Endothelial cell (in vitro differentiated cells): Measurements from ENCODE around the gene RTN3. TPM values are rescaled to one million over a fixed set of nuclear protein-coding genes. Genes with fewer than 3 reads are reported as not detected.
"Not testable (repeated sequence)": the region's sequence is repeated elsewhere in the genome, so short reads cannot be mapped to it uniquely, and the experiment has no call there.

Experiments used
- DNase-seq: peaks from one replicate; pipeline ENCODE4 v3.0.0; 2021; ENCODE audit warnings: low spot score
- H3K27ac Mint-ChIP-seq: one replicate; pipeline ENCODE4 v1.8.0; 2021; ENCODE audit warnings: mixed read lengths, inconsistent platforms; ENCODE audit not compliant: unreplicated experiment
- H3K27me3 Mint-ChIP-seq: one replicate; pipeline ENCODE4 v1.8.0; 2021; ENCODE audit warnings: mild to moderate bottlenecking, moderate library complexity, mixed read lengths, inconsistent platforms; ENCODE audit not compliant: unreplicated experiment
- H3K36me3 Mint-ChIP-seq: one replicate; pipeline ENCODE4 v1.8.0; 2021; ENCODE audit warnings: mild to moderate bottlenecking, low read depth, mixed read lengths, inconsistent platforms; ENCODE audit not compliant: unreplicated experiment
- H3K4me1 Mint-ChIP-seq: one replicate; pipeline ENCODE4 v1.8.0; 2021; ENCODE audit warnings: mild to moderate bottlenecking, mixed read lengths, inconsistent platforms; ENCODE audit not compliant: unreplicated experiment
- H3K4me3 Mint-ChIP-seq: one replicate; pipeline ENCODE4 v1.8.0; 2021; ENCODE audit warnings: mild to moderate bottlenecking, mixed read lengths, inconsistent platforms; ENCODE audit not compliant: unreplicated experiment
- H3K9me3 Mint-ChIP-seq: one replicate; pipeline ENCODE4 v1.8.0; 2021; ENCODE audit warnings: mixed read lengths, inconsistent platforms; ENCODE audit not compliant: unreplicated experiment
- long read RNA-seq: library from polyadenylated mRNA; unstranded; transcript quantifications from one replicate; pipeline ENCODE4 v2.0.0, GENCODE V29; 2020; ENCODE audit not compliant: unreplicated experiment
- total RNA-seq: library from RNA; stranded (reverse); fragmentation: NEBNext Ultra II Directional; extraction: Animal tissue kit (Norgen Biotek cat#: 25700); gene quantifications from one replicate; pipeline ENCODE4 v1.2.1, GENCODE V29; 2021; ENCODE audit not compliant: unreplicated experiment
- TF ChIP-seq, protein P1 (sequence below): fragments of 200-600 bp; sonication (generic); IDR thresholded peaks from one replicate; pipeline ENCODE4 v1.5.0; 2021; ENCODE audit warnings: antibody characterized with exemption; ENCODE audit not compliant: unreplicated experiment

Gene RTN3, protein sequence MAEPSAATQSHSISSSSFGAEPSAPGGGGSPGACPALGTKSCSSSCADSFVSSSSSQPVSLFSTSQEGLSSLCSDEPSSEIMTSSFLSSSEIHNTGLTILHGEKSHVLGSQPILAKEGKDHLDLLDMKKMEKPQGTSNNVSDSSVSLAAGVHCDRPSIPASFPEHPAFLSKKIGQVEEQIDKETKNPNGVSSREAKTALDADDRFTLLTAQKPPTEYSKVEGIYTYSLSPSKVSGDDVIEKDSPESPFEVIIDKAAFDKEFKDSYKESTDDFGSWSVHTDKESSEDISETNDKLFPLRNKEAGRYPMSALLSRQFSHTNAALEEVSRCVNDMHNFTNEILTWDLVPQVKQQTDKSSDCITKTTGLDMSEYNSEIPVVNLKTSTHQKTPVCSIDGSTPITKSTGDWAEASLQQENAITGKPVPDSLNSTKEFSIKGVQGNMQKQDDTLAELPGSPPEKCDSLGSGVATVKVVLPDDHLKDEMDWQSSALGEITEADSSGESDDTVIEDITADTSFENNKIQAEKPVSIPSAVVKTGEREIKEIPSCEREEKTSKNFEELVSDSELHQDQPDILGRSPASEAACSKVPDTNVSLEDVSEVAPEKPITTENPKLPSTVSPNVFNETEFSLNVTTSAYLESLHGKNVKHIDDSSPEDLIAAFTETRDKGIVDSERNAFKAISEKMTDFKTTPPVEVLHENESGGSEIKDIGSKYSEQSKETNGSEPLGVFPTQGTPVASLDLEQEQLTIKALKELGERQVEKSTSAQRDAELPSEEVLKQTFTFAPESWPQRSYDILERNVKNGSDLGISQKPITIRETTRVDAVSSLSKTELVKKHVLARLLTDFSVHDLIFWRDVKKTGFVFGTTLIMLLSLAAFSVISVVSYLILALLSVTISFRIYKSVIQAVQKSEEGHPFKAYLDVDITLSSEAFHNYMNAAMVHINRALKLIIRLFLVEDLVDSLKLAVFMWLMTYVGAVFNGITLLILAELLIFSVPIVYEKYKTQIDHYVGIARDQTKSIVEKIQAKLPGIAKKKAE
- 103 TPM for total RNA-seq
- long read RNA-seq, transcript RTN3-208 (7 exons, 2,532 nt), result major isoform, 157 of 170 reads
- long read RNA-seq, transcript RTN3-203 (6 exons, 2,524 nt), result minor isoform, 5 of 170 reads
- long read RNA-seq, partial matches to known transcripts, result 4 of 170 reads
- long read RNA-seq, other reads (novel, unspliced or antisense), result 4 of 170 reads

DNA sequence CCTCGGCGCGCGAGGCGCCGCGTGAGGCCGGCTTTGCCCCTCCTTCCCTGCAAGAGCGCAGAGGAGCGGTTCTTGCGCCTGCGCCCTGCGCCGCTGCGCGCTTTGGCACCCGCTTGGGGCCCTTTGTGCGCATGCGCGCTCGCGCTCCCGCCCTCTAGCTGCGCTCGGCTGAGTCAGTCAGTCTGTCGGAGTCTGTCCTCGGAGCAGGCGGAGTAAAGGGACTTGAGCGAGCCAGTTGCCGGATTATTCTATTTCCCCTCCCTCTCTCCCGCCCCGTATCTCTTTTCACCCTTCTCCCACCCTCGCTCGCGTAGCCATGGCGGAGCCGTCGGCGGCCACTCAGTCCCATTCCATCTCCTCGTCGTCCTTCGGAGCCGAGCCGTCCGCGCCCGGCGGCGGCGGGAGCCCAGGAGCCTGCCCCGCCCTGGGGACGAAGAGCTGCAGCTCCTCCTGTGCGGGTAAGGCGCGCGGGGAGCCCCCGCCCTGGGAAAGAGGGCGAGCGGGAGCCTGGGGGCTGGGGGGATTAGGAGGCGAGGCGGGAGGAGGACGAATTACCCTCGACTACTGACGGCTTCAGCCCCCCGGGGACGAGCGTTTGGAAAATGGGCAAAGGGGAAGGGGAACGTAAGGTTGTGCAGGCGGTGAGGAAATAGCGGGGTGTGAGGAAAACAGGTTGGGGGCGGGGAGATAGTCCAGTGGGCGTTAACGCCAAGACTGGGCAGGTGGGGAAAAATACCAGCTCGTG lies at the start of gene RTN3:
TSS of gene RTN3 (plus strand) at position 180 of the 745 bp plus-strand sequence. CDS start at position 317, 137 bp downstream.
- Mint-ChIP-seq H3K27me3 (peaks cover 6% of the 10 kb centered on the region), H3K27ac (peak within 1 kb of the TSS; percentile 22), H3K9me3 (no peaks in the 10 kb centered on the region), H3K4me1 (peaks cover 17% of the 10 kb centered on the region), H3K36me3 (no peaks in the 10 kb centered on the region), H3K4me3 (peak within 1 kb of the TSS; percentile 96)
- DNase-seq, result peak; percentile 99
- TF ChIP-seq, protein P1, sequence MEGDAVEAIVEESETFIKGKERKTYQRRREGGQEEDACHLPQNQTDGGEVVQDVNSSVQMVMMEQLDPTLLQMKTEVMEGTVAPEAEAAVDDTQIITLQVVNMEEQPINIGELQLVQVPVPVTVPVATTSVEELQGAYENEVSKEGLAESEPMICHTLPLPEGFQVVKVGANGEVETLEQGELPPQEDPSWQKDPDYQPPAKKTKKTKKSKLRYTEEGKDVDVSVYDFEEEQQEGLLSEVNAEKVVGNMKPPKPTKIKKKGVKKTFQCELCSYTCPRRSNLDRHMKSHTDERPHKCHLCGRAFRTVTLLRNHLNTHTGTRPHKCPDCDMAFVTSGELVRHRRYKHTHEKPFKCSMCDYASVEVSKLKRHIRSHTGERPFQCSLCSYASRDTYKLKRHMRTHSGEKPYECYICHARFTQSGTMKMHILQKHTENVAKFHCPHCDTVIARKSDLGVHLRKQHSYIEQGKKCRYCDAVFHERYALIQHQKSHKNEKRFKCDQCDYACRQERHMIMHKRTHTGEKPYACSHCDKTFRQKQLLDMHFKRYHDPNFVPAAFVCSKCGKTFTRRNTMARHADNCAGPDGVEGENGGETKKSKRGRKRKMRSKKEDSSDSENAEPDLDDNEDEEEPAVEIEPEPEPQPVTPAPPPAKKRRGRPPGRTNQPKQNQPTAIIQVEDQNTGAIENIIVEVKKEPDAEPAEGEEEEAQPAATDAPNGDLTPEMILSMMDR, result no peak

DNA sequence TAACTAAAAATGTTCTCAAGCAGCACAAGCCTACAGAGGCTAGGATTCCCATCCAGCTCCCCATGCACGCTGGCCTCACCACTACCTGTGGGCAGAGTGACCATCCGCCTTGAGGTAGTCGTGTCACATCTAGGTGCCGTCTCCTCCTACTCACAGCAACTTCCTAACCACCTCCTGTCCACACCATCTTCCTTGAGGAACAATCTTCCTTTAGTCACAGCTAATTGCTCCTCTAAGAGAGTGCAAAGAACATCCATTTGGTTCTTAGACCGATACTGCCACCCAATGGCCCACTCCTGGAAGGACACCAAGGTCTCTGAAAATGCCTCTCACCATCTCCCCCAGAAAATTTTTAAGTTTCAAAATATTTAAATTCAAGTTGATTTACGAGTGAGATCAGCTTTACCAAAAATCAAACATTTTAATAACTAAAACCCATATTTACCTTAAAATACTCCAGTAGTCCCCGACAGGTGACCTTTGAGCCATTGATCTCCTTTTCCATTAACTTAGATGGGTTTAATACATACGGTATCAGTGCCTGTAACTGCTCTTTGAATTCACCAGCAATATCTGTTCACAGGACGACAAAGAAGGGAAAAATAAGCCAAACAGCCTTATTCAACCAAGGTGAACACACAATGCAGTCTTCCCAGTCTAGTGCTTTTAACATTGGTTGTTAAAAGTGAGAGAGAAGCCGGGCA lies 45.4 kb upstream of the RTN3 start:
- H3K36me3 Mint-ChIP-seq, result peaks cover 24% of the 10 kb centered on the region
- no peak overlapping the region for H3K27ac Mint-ChIP-seq
- DNase-seq, result peak; percentile 71

DNA sequence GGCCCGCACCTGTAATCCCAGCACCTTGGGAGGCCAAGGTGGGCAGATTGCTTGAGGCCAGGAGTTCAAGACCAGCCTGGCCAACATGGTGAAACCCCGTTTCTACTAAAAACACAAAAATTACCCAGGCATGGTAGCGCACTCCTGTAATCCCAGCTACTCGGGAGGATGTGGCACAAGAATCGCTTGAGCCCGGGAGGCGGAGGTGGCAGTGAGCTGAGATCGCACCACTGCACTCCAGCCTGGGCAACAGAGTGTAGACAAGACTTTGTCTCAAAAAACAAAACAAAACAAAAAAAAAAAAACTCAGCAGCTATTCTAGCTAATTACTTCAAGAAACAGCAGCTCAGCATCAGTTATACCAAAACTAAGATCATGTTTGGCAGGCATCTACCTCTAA lies 42.9 kb upstream of the RTN3 start:
- not testable (repeated sequence) for H3K4me1 Mint-ChIP-seq, H3K9me3 Mint-ChIP-seq, H3K27me3 Mint-ChIP-seq, DNase-seq, H3K27ac Mint-ChIP-seq, H3K4me3 Mint-ChIP-seq
- H3K36me3 Mint-ChIP-seq, result peaks cover 11% of the 10 kb centered on the region

More for the DNA sequence above, 45.4 kb upstream of the RTN3 start:
- TF ChIP-seq, protein P1, result peak; percentile 62
- Mint-ChIP-seq H3K27me3 (no peaks in the 10 kb centered on the region), H3K9me3 (no peaks in the 10 kb centered on the region), H3K4me1 (no peaks in the 10 kb centered on the region), H3K4me3 (peak overlapping the region; percentile 39)

DNA sequence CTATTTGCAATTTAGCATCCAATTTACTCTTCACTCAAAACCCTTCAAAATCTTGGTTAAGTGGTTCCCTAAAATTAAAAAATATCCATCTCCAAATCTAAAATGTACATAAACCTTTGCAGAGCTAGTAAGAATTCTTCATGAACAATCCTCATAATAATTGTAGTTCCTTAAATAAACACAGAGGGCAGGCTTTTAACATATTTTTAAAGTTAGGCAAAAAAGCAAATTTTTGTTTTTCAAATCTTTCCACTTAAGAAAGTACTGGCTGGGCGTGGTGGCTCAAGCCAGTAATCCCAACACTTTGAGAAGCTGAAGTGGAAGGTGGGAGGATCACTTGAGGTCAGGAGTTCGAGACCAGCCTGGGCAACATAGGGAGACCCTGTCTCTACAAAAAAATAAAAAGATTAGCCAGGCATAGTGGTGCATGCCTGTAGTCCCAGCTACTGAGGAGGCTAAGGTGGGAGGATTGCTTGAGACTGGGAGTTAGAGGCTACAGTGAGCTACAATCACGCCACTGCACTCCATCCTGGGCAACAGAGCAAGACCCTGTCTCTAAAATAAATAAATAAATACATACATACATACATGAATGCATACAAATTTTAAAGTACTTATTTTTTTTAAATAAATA lies 42.0 kb upstream of the RTN3 start:
- no peak overlapping the region for H3K4me3 Mint-ChIP-seq
- TF ChIP-seq, protein P1, result peak; percentile 79
- no peaks in the 10 kb centered on the region for H3K9me3 Mint-ChIP-seq
- peaks cover 13% of the 10 kb centered on the region for H3K36me3 Mint-ChIP-seq
- H3K4me1 Mint-ChIP-seq, result no peaks in the 10 kb centered on the region
- no peak overlapping the region for H3K27ac Mint-ChIP-seq
- no peak for DNase-seq
- peaks cover 3% of the 10 kb centered on the region for H3K27me3 Mint-ChIP-seq
